B cell (primary cell): ENCODE measurements around the gene PVR. TPM values are rescaled to one million over a fixed set of nuclear protein-coding genes. Genes with fewer than 3 reads are reported as not detected.

Source experiments
- ATAC-seq: fragments of 200-7000 bp; cut with Tn5 transposase; one replicate; pipeline ENCODE4 v1.10.0; 2021; ENCODE audit warnings: low read depth, mild to moderate bottlenecking, moderate number of reproducible peaks, moderate library complexity
- CTCF ChIA-PET: fragments of 350-600 bp; sonication (Branson Sonifier 250); formaldehyde crosslinking; loops from one replicate; lab custom pipeline; 2021; ENCODE audit warnings: antibody characterized with exemption, inconsistent platforms; lab: Charles Lee
- POLR2A ChIA-PET: fragments of 350-600 bp; sonication (Branson Sonifier 250); formaldehyde crosslinking; loops from one replicate; lab custom pipeline; 2021; ENCODE audit warnings: antibody characterized with exemption; lab: Charles Lee
- DNase-seq: peaks from one replicate; pipeline ENCODE4 v3.0.0; 2013
- H2AFZ ChIP-seq: 2 replicates; pipeline ENCODE4 v1.6.1; 2012; ENCODE audit warnings: mild to moderate bottlenecking, low read depth, low read length; ENCODE audit not compliant: insufficient read depth, poor library complexity, severe bottlenecking
- H3K27ac ChIP-seq, 2 donors: 1 replicate in 1 of 2; 2 replicates in 1 of 2; pipeline ENCODE4 v1.5.1; 2012 to 2013; ENCODE audit warnings: low read length in 2 of 2, mild to moderate bottlenecking in 2 of 2, moderate library complexity in 1 of 2
- H3K27me3 ChIP-seq, 4 experiments: fragments of 200-600 bp in 1 of 4; sonication (generic) in 1 of 4; replicated peaks in 1 of 4; 1 replicate in 2 of 4; 2 replicates in 2 of 4; pipeline versions ENCODE4 v1.6.1 to v1.7.0; 2013 to 2016; ENCODE audit warnings: low read length in 3 of 4, mild to moderate bottlenecking in 2 of 4, mixed read lengths in 1 of 4, moderate library complexity in 1 of 4; ENCODE audit not compliant: insufficient read depth in 4 of 4, control insufficient read depth in 3 of 4; ENCODE audit errors: control extremely low read depth in 1 of 4
- H3K36me3 ChIP-seq, 2 experiments: replicated peaks in 1 of 2; 1 replicate in 1 of 2; 2 replicates in 1 of 2; pipeline versions ENCODE4 v1.6.1 to v1.7.1; 2013; ENCODE audit warnings: low read length in 1 of 2; ENCODE audit not compliant: insufficient read depth in 2 of 2, control insufficient read depth in 1 of 2; ENCODE audit errors: control extremely low read depth in 1 of 2, extremely low read depth in 1 of 2
- H3K4me1 ChIP-seq, 2 donors: fragments of 200-600 bp in 1 of 2; sonication (generic) in 1 of 2; 1 replicate in 1 of 2; 2 replicates in 1 of 2; pipeline versions ENCODE4 v1.5.1 to v1.6.1; 2013 to 2017; ENCODE audit warnings: low read length in 2 of 2; ENCODE audit not compliant: control insufficient read depth in 2 of 2, insufficient read depth in 2 of 2
- H3K4me2 ChIP-seq: replicated peaks from 2 replicates; pipeline ENCODE3; 2012; ENCODE audit warnings: mild to moderate bottlenecking, low read depth, low read length; ENCODE audit not compliant: poor library complexity, severe bottlenecking
- H3K4me3 ChIP-seq, 5 experiments: fragments of 200-600 bp in 1 of 5; sonication (generic) in 1 of 5; 1 replicate in 3 of 5; 2 replicates in 2 of 5; pipeline versions ENCODE4 v1.5.1 to v1.7.0; 2011 to 2016; ENCODE audit warnings: low read length in 4 of 5, mild to moderate bottlenecking in 4 of 5, low read depth in 2 of 5, control low read depth in 1 of 5, moderate library complexity in 1 of 5; ENCODE audit not compliant: insufficient read depth in 1 of 5; ENCODE audit errors: control extremely low read depth in 1 of 5, extremely low read depth in 1 of 5
- H3K79me2 ChIP-seq: fragments of 200-600 bp; sonication (generic); one replicate; pipeline ENCODE4 v1.6.0; 2016; ENCODE audit warnings: low read length; ENCODE audit not compliant: control insufficient read depth, insufficient read depth
- H3K9ac ChIP-seq: fragments of 200-600 bp; sonication (generic); 2 replicates; pipeline ENCODE4 v1.6.1; 2017; ENCODE audit warnings: mild to moderate bottlenecking, low read length, moderate library complexity
- H3K9me3 ChIP-seq, 3 donors: one replicate each; pipeline versions ENCODE4 v1.6.1 to v1.7.1; 2013; ENCODE audit warnings: low read length in 2 of 3; ENCODE audit not compliant: control insufficient read depth in 2 of 3, insufficient read depth in 1 of 3; ENCODE audit errors: control extremely low read depth in 1 of 3
- H4K20me1 ChIP-seq: 2 replicates; pipeline ENCODE4 v1.6.0; 2012; ENCODE audit warnings: mild to moderate bottlenecking, low read length; ENCODE audit not compliant: insufficient read depth, control insufficient read depth, poor library complexity, severe bottlenecking
- H3K27ac Mint-ChIP-seq: one replicate; pipeline ENCODE4 v1.8.0; 2021; ENCODE audit warnings: mixed read lengths
- H3K27me3 Mint-ChIP-seq: one replicate; pipeline ENCODE4 v1.8.0; 2021; ENCODE audit warnings: mixed read lengths
- H3K4me1 Mint-ChIP-seq: one replicate; pipeline ENCODE4 v1.8.0; 2021; ENCODE audit warnings: mixed read lengths
- H3K4me3 Mint-ChIP-seq: one replicate; pipeline ENCODE4 v1.8.0; 2021; ENCODE audit warnings: mixed read lengths
- H3K9me3 Mint-ChIP-seq: one replicate; pipeline ENCODE4 v1.8.0; 2022; ENCODE audit warnings: mixed read lengths; ENCODE audit not compliant: insufficient read depth
- CTCF ChIP-seq: fragments of 200-600 bp; IDR thresholded peaks from one replicate; pipeline ENCODE4 v1.8.0; 2022; ENCODE audit warnings: antibody characterized with exemption, mild to moderate bottlenecking
- EZH2 ChIP-seq: IDR thresholded peaks from 2 replicates; pipeline ENCODE4 v1.6.1; 2012; ENCODE audit warnings: borderline replicate concordance, low read depth, mild to moderate bottlenecking, moderate library complexity, low read length; ENCODE audit not compliant: insufficient read depth, poor library complexity, severe bottlenecking
- WGBS: methylation state at CpG from one replicate; pipeline ENCODE4 v1.1.5; 2013; ENCODE audit warnings: missing lambda C conversion rate; ENCODE audit not compliant: insufficient coverage; 5-methylcytosine and 5-hydroxymethylcytosine counted together
- intact Hi-C: fragments of 100-400 bp; cut with micrococcal nuclease; formaldehyde crosslinking; loops from one replicate; pipeline ENCODE4 v1.10.0; 2022
- polyA plus RNA-seq: library from polyadenylated mRNA; depleted of rRNA; stranded (reverse); fragments of >200 nt; gene quantifications from 2 replicates; pipeline ENCODE4 v1.2.3, GENCODE V29; 2012
- total RNA-seq, 2 donors: library from RNA; stranded (reverse); fragments of 120-200 nt in 1 of 2; gene quantifications; 1 replicate in 1 of 2; 2 replicates in 1 of 2; pipeline versions ENCODE4 v1.2.3 to v1.2.4, GENCODE V29; 2013 to 2022

Gene PVR
- total and polyA plus RNA-seq, 2 donors (not counting 1 experiment from before 2014, with no cell fraction given): 0.09 to 0.67 TPM

GRCh38 chr19:44617110-44617880, 26.4 kb upstream of the PVR start:
- H3K9me3 ChIP-seq: no peaks in the 10 kb centered on the region
- H3K9ac ChIP-seq: no peak overlapping the region
- H3K4me3 ChIP-seq: no peak overlapping the region
- no peak overlapping the region for H2AFZ ChIP-seq
- DNase-seq (no peak), ATAC-seq (no peak)
- WGBS: 65% methylated on average over 4 of the region's 8 CpGs
- Mint-ChIP-seq H3K4me1 (no peaks in the 10 kb centered on the region), H3K27me3 (peaks cover 4% of the 10 kb centered on the region), H3K4me3 (no peak overlapping the region), H3K27ac (no peak overlapping the region), H3K9me3 (no peaks in the 10 kb centered on the region)
- CTCF ChIA-PET: no interaction called here
- H3K4me1 ChIP-seq: no peaks in the 10 kb centered on the region
- no peaks in the 10 kb centered on the region for H3K79me2 ChIP-seq
- TF ChIP-seq CTCF: no peak
- no peak for TF ChIP-seq EZH2
- no peak overlapping the region for H3K4me2 ChIP-seq
- no peaks in the 10 kb centered on the region for H3K36me3 ChIP-seq
- no peak overlapping the region for H3K27ac ChIP-seq
- POLR2A ChIA-PET: no interaction called here
- peaks cover 0 to 6% (median 0%) of the 10 kb centered on the region in 4 experiments for H3K27me3 ChIP-seq
- no peaks in the 10 kb centered on the region for H4K20me1 ChIP-seq
- intact Hi-C loops: no loop called here

GRCh38 chr19:44618640-44619357, 24.9 kb upstream of the PVR start:
- POLR2A ChIA-PET: no interaction called here
- Histone ChIP-seq H3K9ac (no peak overlapping the region), H3K27ac (no peak overlapping the region), H3K4me1 (no peaks in the 10 kb centered on the region), H3K4me2 (no peak overlapping the region), H3K9me3 (no peaks in the 10 kb centered on the region), H3K79me2 (no peaks in the 10 kb centered on the region), H3K4me3 (no peak overlapping the region), H3K36me3 (no peaks in the 10 kb centered on the region), H2AFZ (no peak overlapping the region), H4K20me1 (no peaks in the 10 kb centered on the region), H3K27me3 (peaks cover 0 to 6% (median 0%) of the 10 kb centered on the region in 4 experiments)
- TF ChIP-seq CTCF: no peak
- Mint-ChIP-seq H3K9me3 (no peaks in the 10 kb centered on the region), H3K27me3 (no peaks in the 10 kb centered on the region), H3K27ac (no peak overlapping the region), H3K4me1 (no peaks in the 10 kb centered on the region), H3K4me3 (no peak overlapping the region)
- WGBS: 79% methylated on average over 2 of the region's 7 CpGs
- intact Hi-C loops: no loop called here
- DNase-seq (no peak), ATAC-seq (no peak)
- CTCF ChIA-PET: no interaction called here
